HG03442 (cell line): ENCODE data around the gene ITGB1BP1.

Source experiments
- ATAC-seq: cut with Tn5 transposase; IDR thresholded peaks from one replicate; pipeline ENCODE4 v1.9.1; 2021; ENCODE audit warnings: mild to moderate bottlenecking, moderate library complexity; ENCODE audit not compliant: unreplicated experiment

Gene ITGB1BP1

GRCh38 chr2:9428965-9429577 lies 5.7 kb upstream of the ITGB1BP1 start:
- ATAC-seq: no peak

GRCh38 chr2:9424447-9425164 lies 1.3 kb upstream of the ITGB1BP1 start:
- ATAC-seq: no peak

DNA sequence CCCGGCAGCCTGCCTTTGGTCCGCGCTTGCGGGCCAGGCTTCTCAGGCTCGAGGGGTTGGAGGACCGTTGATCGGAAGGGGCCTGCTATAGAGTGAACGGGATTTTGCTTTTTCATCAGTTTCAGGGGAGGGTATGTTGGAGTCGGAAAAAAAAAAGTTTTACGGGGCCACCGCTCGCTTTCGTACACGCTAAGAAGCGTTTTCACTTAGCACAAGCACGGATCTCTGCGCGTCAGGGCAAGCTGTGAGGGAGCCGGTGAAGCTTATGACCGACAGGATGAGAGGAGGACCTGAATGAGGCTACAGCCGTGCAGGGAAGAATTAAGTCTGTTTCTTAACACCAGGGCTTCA lies 569 bp upstream of the ITGB1BP1 start:
- ATAC-seq: peak; percentile 5

- peak; percentile 24 for ATAC-seq
Observed at GRCh38 chr2:9422321-9423099, 818 bp downstream of the ITGB1BP1 start.

GRCh38 chr2:9420495-9420894 lies 2.8 kb downstream of the ITGB1BP1 start:
- ATAC-seq: no peak

GRCh38 chr2:9419541-9419940 lies 3.8 kb downstream of the ITGB1BP1 start:
- no peak for ATAC-seq

GRCh38 chr2:9418746-9419145 lies 4.6 kb downstream of the ITGB1BP1 start:
- ATAC-seq: no peak

GRCh38 chr2:9417725-9418124 lies 5.6 kb downstream of the ITGB1BP1 start:
- ATAC-seq: no peak

- ATAC-seq: no peak
Observed at GRCh38 chr2:9416962-9417316, 6.4 kb downstream of the ITGB1BP1 start.

DNA sequence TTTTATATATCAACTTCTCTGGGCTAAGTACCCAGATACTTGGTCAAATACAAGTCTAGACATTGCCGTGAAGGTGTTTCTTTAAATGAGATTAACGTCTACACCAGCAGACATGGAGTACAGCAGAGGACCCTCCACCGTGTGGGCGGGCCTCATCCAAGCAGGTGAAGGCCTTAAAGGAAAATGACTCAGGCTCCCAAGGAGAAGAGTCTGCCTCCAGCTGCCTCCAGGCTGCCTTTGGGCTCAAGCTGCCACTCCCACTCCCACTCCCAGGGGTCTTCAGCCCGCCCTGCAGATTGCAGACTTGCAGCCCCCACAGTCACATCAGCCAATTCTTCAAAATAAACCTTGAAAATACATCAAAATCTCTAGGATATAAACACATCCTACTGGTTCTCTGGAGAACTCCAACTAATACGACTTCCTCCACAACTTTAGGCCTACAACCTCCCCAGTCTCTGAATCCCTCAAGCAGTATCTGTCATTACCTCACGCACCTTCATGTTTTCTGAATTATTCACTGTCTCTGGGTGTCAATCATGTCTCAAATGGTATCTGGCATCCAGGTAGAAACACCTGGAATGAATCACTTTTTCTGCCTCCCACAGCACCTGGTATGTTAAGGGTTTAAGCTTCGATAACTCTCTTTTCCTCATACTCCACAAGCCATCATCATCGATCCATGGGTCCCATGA lies 6.9 kb downstream of the ITGB1BP1 start:
- ATAC-seq: no peak

DNA sequence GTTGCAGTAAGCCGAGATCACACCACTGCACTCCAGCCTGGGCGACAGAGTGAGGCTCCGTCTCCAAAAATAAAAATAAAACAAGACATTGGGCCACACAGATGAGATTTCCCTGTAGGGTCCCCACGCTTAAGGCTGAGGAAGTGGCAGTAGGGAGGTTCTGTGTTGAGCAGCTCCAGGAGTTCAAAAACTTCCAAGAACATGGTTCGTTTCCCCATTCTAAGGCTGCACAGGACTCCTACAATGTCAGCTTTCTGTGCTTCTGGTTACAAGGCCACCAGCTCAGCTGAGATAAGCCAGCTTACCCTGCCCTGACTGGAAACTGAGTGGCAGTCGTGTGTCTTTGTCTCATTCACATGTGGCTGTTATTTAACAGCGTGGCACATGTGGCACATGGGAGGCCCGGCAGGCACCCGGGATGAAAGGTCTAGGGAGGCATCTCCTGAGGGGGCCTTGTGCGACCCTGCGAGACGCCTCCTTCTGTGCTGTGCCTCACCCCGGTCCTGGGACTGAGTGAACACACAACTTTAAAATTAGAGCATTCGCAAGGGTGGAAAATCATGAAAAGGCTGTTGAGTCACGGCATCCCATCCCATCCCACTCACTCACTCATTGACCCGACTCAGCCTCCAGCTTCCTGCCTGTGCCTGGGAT lies 7.7 kb downstream of the ITGB1BP1 start:
- ATAC-seq: no peak

DNA sequence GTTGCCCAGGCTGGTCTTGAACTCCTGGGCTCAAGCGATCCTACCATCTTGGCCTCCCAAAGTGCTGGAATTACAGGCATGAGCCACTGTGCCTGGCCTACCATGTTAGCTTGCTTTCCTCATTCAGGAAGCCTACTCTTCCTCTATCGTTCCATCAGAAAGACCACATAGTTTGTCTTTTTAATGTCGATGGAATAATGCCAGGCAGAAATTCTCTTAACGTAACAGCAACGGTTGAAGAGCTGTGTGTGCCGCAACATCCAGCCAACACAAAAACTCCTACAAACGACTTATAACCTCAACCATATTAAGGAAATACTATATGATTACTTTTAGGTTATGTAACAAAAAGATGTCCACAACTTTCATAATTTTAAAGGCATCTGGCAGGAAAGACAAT lies 10.5 kb downstream of the ITGB1BP1 start:
- ATAC-seq: no peak

DNA sequence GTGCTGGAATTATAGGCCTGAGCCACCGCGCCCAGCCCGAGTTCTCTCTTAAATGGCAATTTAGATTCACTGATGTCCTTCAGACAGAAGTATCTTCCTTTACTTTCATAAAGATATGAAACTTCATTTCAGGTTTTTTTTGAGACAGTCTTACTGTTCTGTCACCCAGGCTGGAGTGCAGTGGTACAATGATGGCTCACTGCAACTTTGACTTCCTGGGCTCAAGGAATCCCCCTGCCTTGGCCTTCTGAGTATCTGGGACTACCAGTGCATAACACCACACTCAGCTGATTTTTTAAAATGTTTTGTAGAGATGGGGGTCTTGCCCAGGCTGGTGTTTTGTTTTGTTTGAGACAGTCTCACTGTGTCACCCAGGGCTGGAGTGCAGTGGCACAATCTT lies 13.2 kb downstream of the ITGB1BP1 start:
- no peak for ATAC-seq

GRCh38 chr2:9408641-9409151 lies 14.6 kb downstream of the ITGB1BP1 start:
- no peak for ATAC-seq

DNA sequence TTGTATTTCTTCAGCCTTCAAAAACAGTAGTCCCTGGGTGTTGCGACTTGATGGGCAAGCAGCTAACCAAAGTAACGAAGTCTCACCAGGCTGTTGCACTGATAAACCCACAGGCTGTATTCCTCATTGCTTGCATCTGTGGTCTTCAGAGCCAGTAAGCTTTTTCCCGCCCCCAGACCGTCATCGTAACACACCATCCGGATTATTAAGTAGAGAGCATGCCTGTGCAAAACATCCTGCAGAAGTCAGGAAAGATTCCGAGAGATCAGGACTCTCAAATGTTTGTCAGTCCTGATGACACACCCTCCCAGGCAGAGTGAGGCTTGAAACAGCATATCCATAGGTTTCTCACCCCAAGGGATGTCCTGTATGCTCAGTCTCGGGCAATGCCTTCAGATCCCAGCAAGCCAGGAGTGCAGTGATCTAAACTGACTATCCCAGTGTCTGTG lies 15.9 kb downstream of the ITGB1BP1 start:
- ATAC-seq: no peak

GRCh38 chr2:9406529-9407362 lies 16.6 kb downstream of the ITGB1BP1 start:
- no peak for ATAC-seq

- no peak for ATAC-seq
Observed at GRCh38 chr2:9405636-9406035, 17.7 kb downstream of the ITGB1BP1 start.

GRCh38 chr2:9404451-9404850 lies 18.9 kb downstream of the ITGB1BP1 start:
- ATAC-seq: no peak

DNA sequence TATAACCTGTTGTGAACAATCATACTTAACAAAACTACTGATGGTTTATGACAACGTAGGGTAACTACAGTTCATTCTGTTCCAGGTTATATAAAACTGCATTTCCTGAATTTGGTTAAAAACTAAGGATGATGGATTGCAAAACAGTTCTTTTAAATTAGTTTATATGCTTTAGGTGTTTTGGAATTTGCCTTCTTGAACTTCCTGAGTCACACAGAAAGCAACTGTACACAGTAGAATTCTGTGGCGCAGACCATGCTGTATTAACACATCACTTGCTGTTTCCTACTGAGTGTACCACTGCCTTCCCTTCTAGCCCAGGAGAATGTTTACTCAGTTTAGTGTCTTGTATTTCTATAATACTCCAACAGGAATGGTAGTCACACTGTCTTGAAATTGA lies 19.4 kb downstream of the ITGB1BP1 start:
- ATAC-seq: no peak
